ENCODE measurements around the gene ZNF441. TPM values are rescaled to one million over a fixed set of nuclear protein-coding genes. Genes with fewer than 3 reads are reported as not detected.

ZNF441 gene
- total RNA-seq, 4 donors from 2014 or later: 4.5 to 10.7 (median 7.7) TPM

DNA sequence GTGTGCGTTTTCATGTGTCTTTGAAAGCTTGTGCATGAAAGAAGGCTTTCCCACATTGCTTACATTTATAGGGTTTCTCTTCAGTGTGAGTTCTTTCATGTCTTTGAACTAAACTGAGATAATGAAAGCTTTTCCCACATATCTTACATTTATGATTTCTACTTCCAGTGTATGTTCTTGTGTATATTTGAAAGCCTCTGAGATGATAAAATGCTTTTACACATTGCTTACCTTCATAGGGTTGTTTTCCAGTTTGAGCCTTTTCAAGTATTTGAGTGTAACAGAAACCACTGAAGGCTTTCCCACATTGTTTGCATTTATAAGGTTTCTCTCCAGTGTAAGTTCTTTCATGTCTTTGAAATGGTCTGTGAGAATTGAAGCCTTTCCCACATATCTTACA lies 9.8 kb upstream of the ZNF441 start:
- 71 to 91% methylated on average over 1 of the region's 1 CpG for WGBS, 2 donors (ENCODE audit: low coverage in 1 of 2)
- no peak for TF ChIP-seq EP300 (IDR thresholded peaks at IDR 0.05)

DNA sequence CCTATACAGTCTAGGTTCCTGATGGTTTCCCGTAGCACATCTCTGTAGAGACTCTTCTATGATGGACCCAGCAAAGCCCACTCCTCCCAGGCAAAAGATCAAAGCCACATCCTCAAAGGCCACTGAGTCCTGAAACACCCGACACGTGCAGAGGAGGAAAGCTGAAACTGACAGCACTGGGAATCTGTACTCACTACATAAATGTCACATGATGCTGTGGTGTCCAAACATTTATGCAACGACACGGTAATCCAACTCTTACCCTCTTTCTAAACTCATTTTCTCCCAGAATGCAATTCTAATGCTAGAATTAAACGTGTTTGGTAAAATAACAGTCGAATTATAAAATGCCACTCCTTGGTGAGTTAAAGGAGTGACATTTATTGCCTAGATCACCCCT lies 7.0 kb upstream of the ZNF441 start:
- no peak overlapping the region for H3K27ac ChIP-seq
- WGBS, 2 donors (ENCODE audit: low coverage in 1 of 2): 75 to 80% methylated on average over 7 of the region's 7 CpGs
- H3K4me3 ChIP-seq: no peak overlapping the region
- no peaks in the 10 kb centered on the region for H3K36me3 ChIP-seq
- TF ChIP-seq EP300 (IDR thresholded peaks at IDR 0.05): no peak
- no peak for TF ChIP-seq POLR2A (IDR thresholded peaks at IDR 0.05)
- TF ChIP-seq POLR2AphosphoS5 (IDR thresholded peaks at IDR 0.05): no peak
- TF ChIP-seq, protein P1, sequence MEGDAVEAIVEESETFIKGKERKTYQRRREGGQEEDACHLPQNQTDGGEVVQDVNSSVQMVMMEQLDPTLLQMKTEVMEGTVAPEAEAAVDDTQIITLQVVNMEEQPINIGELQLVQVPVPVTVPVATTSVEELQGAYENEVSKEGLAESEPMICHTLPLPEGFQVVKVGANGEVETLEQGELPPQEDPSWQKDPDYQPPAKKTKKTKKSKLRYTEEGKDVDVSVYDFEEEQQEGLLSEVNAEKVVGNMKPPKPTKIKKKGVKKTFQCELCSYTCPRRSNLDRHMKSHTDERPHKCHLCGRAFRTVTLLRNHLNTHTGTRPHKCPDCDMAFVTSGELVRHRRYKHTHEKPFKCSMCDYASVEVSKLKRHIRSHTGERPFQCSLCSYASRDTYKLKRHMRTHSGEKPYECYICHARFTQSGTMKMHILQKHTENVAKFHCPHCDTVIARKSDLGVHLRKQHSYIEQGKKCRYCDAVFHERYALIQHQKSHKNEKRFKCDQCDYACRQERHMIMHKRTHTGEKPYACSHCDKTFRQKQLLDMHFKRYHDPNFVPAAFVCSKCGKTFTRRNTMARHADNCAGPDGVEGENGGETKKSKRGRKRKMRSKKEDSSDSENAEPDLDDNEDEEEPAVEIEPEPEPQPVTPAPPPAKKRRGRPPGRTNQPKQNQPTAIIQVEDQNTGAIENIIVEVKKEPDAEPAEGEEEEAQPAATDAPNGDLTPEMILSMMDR (IDR thresholded peaks at IDR 0.05): no peak
- H3K4me1 ChIP-seq: no peaks in the 10 kb centered on the region
- ATAC-seq: no peak
- peaks cover 0 to 19% (median 0%) of the 10 kb centered on the region in 3 donors for H3K9me3 ChIP-seq
- H3K27me3 ChIP-seq: no peaks in the 10 kb centered on the region

More for the DNA sequence above, 9.8 kb upstream of the ZNF441 start:
- Histone ChIP-seq H3K9me3 (peaks cover 0 to 26% (median 0%) of the 10 kb centered on the region in 3 donors), H3K4me1 (no peaks in the 10 kb centered on the region), H3K27ac (no peak overlapping the region), H3K36me3 (no peaks in the 10 kb centered on the region), H3K4me3 (no peak overlapping the region), H3K27me3 (no peaks in the 10 kb centered on the region)
- ATAC-seq: no peak

DNA sequence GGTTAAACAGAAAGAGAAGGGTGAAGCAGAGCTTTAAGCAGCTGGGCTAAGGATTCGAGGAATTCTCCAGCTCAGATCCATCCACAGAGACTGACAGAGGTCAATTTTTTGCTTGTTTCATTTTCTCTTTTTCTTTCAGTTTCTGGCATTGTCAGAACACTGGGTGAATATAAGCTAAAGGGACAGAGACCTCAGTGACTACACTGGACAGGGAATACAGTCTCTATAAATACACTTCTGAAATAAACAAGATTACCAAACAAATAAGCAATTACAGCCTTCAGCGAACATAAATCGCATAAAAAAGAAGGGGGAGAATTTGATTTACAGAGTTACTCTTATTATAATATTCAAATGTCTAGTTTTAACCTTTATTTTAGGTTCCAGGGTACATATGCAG lies 3.7 kb upstream of the ZNF441 start:
- Histone ChIP-seq H3K4me1 (peaks cover 0 to 13% (median 3%) of the 10 kb centered on the region in 3 donors), H3K27me3 (no peaks in the 10 kb centered on the region), H3K9me3 (peaks cover 0 to 2% (median 0%) of the 10 kb centered on the region in 3 donors), H3K36me3 (no peaks in the 10 kb centered on the region), H3K27ac (no peak overlapping the region), H3K4me3 (no peak overlapping the region)
- TF ChIP-seq POLR2A (IDR thresholded peaks at IDR 0.05): no peak
- TF ChIP-seq, protein P1 (IDR thresholded peaks at IDR 0.05): no peak
- TF ChIP-seq POLR2AphosphoS5 (IDR thresholded peaks at IDR 0.05): no peak
- TF ChIP-seq EP300 (IDR thresholded peaks at IDR 0.05): no peak
- WGBS, 2 donors (ENCODE audit: low coverage in 1 of 2): 68% methylated on average over 3 of the region's 3 CpGs
- no peak for ATAC-seq

DNA sequence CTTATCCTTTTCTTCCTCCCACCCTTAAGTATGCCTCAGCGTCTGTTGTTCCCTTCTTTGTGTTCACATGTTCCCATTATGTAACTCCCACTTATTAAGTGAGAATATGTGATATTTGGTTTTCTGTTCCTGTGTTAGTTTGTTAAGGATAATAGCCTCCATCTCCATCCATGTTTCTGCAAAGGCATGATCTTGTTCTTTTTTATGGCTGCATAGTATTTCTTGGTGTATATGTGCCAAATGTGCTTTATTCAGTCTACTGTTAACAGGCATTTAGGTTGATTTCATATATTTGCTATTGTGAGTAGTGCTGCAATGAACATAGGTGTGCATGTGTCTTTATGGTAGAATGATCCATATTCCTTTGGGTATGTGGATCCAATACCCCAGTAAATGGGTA lies 3.2 kb upstream of the ZNF441 start:
- H3K27me3 ChIP-seq: no peaks in the 10 kb centered on the region
- TF ChIP-seq POLR2A (IDR thresholded peaks at IDR 0.05) (no peak), POLR2AphosphoS5 (IDR thresholded peaks at IDR 0.05) (no peak), EP300 (IDR thresholded peaks at IDR 0.05) (no peak)
- TF ChIP-seq, protein P1 (IDR thresholded peaks at IDR 0.05): no peak
- WGBS, 2 donors (ENCODE audit: low coverage in 1 of 2): 88% methylated on average over 1 of the region's 1 CpG; no CpG with 5 or more reads in 1 of the 2 donors
- no peaks in the 10 kb centered on the region for H3K36me3 ChIP-seq
- H3K27ac ChIP-seq: no peak overlapping the region
- no peaks in the 10 kb centered on the region for H3K9me3 ChIP-seq
- H3K4me3 ChIP-seq: no peak overlapping the region
- ATAC-seq: no peak
- peaks cover 0 to 18% (median 3%) of the 10 kb centered on the region in 3 donors for H3K4me1 ChIP-seq

DNA sequence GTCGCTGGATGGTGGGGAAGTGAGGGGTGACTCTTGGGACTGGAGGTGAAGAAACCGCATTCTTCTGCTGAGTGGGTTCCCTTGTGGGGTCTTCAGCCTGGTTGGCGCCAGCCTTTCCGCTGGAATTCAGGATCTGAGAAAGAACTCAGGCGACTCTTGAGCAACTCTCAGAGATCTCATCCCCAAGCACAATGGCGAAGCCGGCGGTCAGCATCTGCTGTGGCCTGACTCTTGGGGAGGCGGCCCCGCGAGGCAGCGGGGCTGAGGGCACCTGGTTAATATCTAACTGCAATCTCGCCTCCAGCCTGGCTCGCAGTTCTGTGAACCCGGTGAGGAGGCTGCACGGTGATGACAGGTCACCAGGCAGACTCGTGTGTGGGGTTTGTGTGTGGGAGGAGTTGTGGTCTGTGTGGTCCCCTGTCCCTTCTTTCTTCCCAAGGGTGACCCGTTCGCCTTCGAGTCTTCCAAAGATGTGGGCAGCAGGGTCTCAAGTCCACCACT lies 883 bp downstream of the ZNF441 start:
- peak overlapping the region; percentile 66 to 74 for H3K4me3 ChIP-seq
- no peak for ATAC-seq
- no peaks in the 10 kb centered on the region for H3K27me3 ChIP-seq
- WGBS, 2 donors (ENCODE audit: low coverage in 1 of 2): 0% methylated on average over 7 of the region's 20 CpGs; no CpG with 5 or more reads in 1 of the 2 donors
- TF ChIP-seq, protein P1 (IDR thresholded peaks at IDR 0.05): no peak
- TF ChIP-seq POLR2AphosphoS5 (IDR thresholded peaks at IDR 0.05): peak; percentile 13
- TF ChIP-seq POLR2A (IDR thresholded peaks at IDR 0.05): no peak
- TF ChIP-seq EP300 (IDR thresholded peaks at IDR 0.05): no peak
- peak overlapping the region; percentile 69 to 97 (median 92) for H3K27ac ChIP-seq
- peaks cover 0 to 9% (median 0%) of the 10 kb centered on the region in 3 donors for H3K9me3 ChIP-seq
- peaks cover 0 to 28% (median 3%) of the 10 kb centered on the region in 3 donors for H3K4me1 ChIP-seq
- H3K36me3 ChIP-seq: peaks cover 0 to 12% of the 10 kb centered on the region in 2 donors

All from gastroesophageal sphincter (tissue), 4 donors.